Naive thymus-derived CD4-positive, alpha-beta T cell (primary cell): ENCODE data around the gene MOBP. TPM values are rescaled to one million over a fixed set of nuclear protein-coding genes. Genes with fewer than 3 reads are reported as not detected.
"Not testable (repeated sequence)": the region's sequence is repeated elsewhere in the genome, so short reads cannot be mapped to it uniquely, and the experiment has no call there.

Experiments used
- ATAC-seq: fragments of 150-1000 bp; cut with Tn5 transposase; 2 replicates; pipeline ENCODE4 v1.10.0; 2021; ENCODE audit warnings: mild to moderate bottlenecking, moderate library complexity
- CTCF ChIA-PET: fragments of 350-600 bp; sonication (Branson Sonifier 250); formaldehyde crosslinking; loops from one replicate; lab custom pipeline; 2021; ENCODE audit warnings: antibody characterized with exemption; lab: Charles Lee
- POLR2A ChIA-PET: fragments of 350-600 bp; sonication (Branson Sonifier 250); formaldehyde crosslinking; loops from one replicate; lab custom pipeline; 2021; ENCODE audit warnings: antibody characterized with exemption, inconsistent platforms; lab: Charles Lee
- DNase-seq, 9 donors: peaks; one replicate each; pipeline versions ENCODE4 v3.0.0 to v3.0.0-alpha.2; 2020 to 2022; ENCODE audit warnings: mixed read lengths in 1 of 9
- H3K27ac ChIP-seq: one replicate; pipeline ENCODE4 v1.7.0; 2013; ENCODE audit warnings: mild to moderate bottlenecking, low read depth, low read length, moderate library complexity
- H3K27me3 ChIP-seq, 2 donors: one replicate each; pipeline ENCODE4 v1.7.0; 2013; ENCODE audit warnings: low read length in 2 of 2, mild to moderate bottlenecking in 2 of 2, moderate library complexity in 2 of 2; ENCODE audit not compliant: control insufficient read depth in 2 of 2, insufficient read depth in 2 of 2
- H3K36me3 ChIP-seq, 3 experiments: 1 replicate in 2 of 3; 2 replicates in 1 of 3; pipeline ENCODE4 v1.7.0; 2013; ENCODE audit warnings: low read length in 3 of 3, mild to moderate bottlenecking in 3 of 3, moderate library complexity in 1 of 3; ENCODE audit not compliant: insufficient read depth in 3 of 3, control insufficient read depth in 2 of 3
- H3K4me1 ChIP-seq, 2 donors: one replicate each; pipeline ENCODE4 v1.7.0; 2013; ENCODE audit warnings: low read length in 2 of 2, mild to moderate bottlenecking in 2 of 2, moderate library complexity in 1 of 2; ENCODE audit not compliant: control insufficient read depth in 2 of 2, insufficient read depth in 2 of 2
- H3K4me3 ChIP-seq: 2 replicates; pipeline ENCODE4 v1.7.0; 2013; ENCODE audit warnings: mild to moderate bottlenecking, low read length
- H3K9me3 ChIP-seq, 3 experiments: 1 replicate in 2 of 3; 2 replicates in 1 of 3; pipeline ENCODE4 v1.7.0; 2013; ENCODE audit warnings: low read length in 3 of 3; ENCODE audit not compliant: control insufficient read depth in 2 of 3
- H3K27ac Mint-ChIP-seq, 9 donors: one replicate each; pipeline ENCODE4 v1.8.0; 2020 to 2022; ENCODE audit warnings: mixed read lengths in 9 of 9, mild to moderate bottlenecking in 8 of 9, moderate library complexity in 5 of 9, inconsistent platforms in 2 of 9
- H3K27me3 Mint-ChIP-seq, 5 donors: one replicate each; pipeline ENCODE4 v1.8.0; 2021 to 2022; ENCODE audit warnings: mixed read lengths in 5 of 5, mild to moderate bottlenecking in 1 of 5
- H3K36me3 Mint-ChIP-seq, 5 donors: one replicate each; pipeline ENCODE4 v1.8.0; 2020 to 2022; ENCODE audit warnings: mixed read lengths in 5 of 5, mild to moderate bottlenecking in 3 of 5, inconsistent platforms in 1 of 5
- H3K4me1 Mint-ChIP-seq, 7 donors: one replicate each; pipeline ENCODE4 v1.8.0; 2020 to 2022; ENCODE audit warnings: mixed read lengths in 7 of 7, mild to moderate bottlenecking in 3 of 7, inconsistent platforms in 1 of 7
- H3K4me3 Mint-ChIP-seq, 10 donors: one replicate each; pipeline ENCODE4 v1.8.0; 2020 to 2022; ENCODE audit warnings: mild to moderate bottlenecking in 10 of 10, mixed read lengths in 10 of 10, moderate library complexity in 6 of 10, inconsistent platforms in 2 of 10
- H3K9me3 Mint-ChIP-seq, 11 donors: one replicate each; pipeline ENCODE4 v1.8.0; 2020 to 2022; ENCODE audit warnings: mixed read lengths in 11 of 11, mild to moderate bottlenecking in 4 of 11, inconsistent platforms in 1 of 11, moderate library complexity in 1 of 11
- intact Hi-C, 2 donors: fragments of 100-400 bp; cut with micrococcal nuclease; formaldehyde crosslinking; loops; one replicate each; pipeline ENCODE4 v1.15.1; 2023
- polyA plus RNA-seq, 2 donors: library from polyadenylated mRNA; unstranded; fragments of 300-500 nt; fragmentation: Illumina TruSeq; gene quantifications; one replicate each; pipeline ENCODE4 v1.2.3, GENCODE V29; 2021
- total RNA-seq, 6 experiments: library from RNA in 5 of 6; stranded (reverse) in 5 of 6; gene quantifications; 1 replicate in 5 of 6; 2 replicates in 1 of 6; pipeline ENCODE4 v1.2.3 and lab custom pipeline; 2021 to 2026

Gene MOBP, protein sequence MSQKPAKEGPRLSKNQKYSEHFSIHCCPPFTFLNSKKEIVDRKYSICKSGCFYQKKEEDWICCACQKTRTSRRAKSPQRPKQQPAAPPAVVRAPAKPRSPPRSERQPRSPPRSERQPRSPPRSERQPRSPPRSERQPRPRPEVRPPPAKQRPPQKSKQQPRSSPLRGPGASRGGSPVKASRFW
- under 1 TPM in 1 of 5 experiments, not detected in 4; 0.07 TPM for total RNA-seq
- not detected for polyA plus RNA-seq
- total RNA-seq (lab: John Stamatoyannopoulos, UW) = not detected

DNA sequence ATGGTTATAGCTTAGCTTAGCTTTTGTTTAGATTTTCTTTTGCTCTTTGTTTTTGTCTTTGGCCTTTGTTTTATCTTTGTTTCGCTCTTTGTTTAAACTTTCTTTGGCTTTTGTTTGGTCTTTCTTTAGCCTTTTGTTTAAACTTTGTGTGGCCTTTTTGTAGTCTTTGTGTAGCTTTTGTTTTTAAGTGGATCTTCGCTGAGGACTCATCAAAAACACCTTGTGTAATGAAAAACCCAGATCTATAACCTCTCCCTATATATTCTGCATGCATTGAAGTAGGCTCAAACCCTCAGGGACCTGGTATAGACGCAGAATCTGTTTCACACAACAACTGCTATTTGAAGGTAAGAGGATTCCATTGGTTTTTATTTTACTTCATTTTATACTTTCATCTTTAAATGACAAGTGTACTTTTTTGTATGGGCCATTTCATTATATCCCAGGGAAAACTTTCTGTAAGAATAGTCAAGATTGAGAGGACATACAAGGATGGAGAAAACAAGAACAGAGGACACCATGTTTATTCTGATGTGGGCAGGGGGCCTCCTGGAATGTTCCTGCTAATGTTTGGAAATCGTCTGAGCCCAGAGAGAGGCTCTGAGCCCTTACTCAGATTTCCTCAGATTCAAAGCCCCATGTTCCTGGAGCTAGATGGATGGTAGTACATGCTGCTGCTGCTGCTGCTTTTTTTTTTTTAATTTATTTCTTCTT is at the start of gene MOBP:
MOBP (plus strand) TSS at position 287 of the 714 bp plus-strand sequence. CDS start 34,390 bp downstream, outside the sequence.
- Mint-ChIP-seq H3K4me3 (no peak within 1 kb of the TSS), H3K27me3 (peaks cover 10 to 24% (median 20%) of the 10 kb centered on the region in 5 donors), H3K9me3 (no peaks in the 10 kb centered on the region), H3K27ac (no peak within 1 kb of the TSS), H3K36me3 (no peaks in the 10 kb centered on the region), H3K4me1 (no peaks in the 10 kb centered on the region)
- no peak within 1 kb of the TSS for H3K27ac ChIP-seq
- H3K4me1 ChIP-seq = no peaks in the 10 kb centered on the region
- no peaks in the 10 kb centered on the region for H3K36me3 ChIP-seq
- CTCF ChIA-PET = no interaction called here
- intact Hi-C loops = no loop called here
- POLR2A ChIA-PET = no interaction called here
- DNase-seq (no peak), ATAC-seq (no peak)
- no peaks in the 10 kb centered on the region for H3K27me3 ChIP-seq
- no peaks in the 10 kb centered on the region for H3K9me3 ChIP-seq
- no peak within 1 kb of the TSS for H3K4me3 ChIP-seq

DNA sequence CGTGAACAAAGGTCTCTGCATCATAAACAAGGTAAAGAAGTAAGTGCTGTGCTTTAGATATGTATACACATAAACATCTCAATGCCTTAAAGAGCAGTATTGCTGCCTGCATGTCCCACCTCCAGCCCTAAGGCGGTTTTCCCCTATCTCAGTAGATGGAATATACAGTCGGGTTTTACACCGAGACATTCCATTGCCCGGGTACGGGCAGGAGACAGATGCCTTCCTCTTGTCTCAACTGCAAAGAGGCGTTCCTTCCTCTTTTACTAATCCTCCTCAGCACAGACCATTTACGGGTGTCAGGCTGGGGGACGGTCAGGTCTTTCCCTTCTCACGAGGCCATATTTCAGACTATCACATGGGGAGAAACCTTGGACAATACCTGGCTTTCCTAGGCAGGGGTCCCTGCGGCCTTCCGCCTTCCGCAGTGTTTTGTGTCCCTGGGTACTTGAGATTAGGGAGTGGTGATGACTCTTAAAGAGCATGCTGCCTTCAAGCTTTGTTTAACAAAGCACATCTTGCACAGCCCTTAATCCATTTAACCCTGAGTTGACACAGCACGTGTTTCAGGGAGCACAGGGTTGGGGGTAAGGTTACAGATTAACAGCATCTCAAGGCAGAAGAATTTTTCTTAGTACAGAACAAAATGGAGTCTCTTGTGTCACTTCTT is 48.8 kb upstream of the MOBP start:
- H3K27ac ChIP-seq, intact Hi-C loops, DNase-seq, H3K27ac Mint-ChIP-seq, H3K27me3 Mint-ChIP-seq, H3K4me3 ChIP-seq, H3K9me3 ChIP-seq, ATAC-seq, H3K27me3 ChIP-seq, POLR2A ChIA-PET, H3K4me1 ChIP-seq, H3K4me3 Mint-ChIP-seq, CTCF ChIA-PET, H3K9me3 Mint-ChIP-seq: not testable (repeated sequence)
- Mint-ChIP-seq H3K36me3 (peaks cover 0 to 12% (median 10%) of the 10 kb centered on the region in 5 donors), H3K4me1 (peaks cover 3 to 15% (median 5%) of the 10 kb centered on the region in 7 donors)
- peaks cover 0 to 10% (median 0%) of the 10 kb centered on the region in 3 experiments for H3K36me3 ChIP-seq

DNA sequence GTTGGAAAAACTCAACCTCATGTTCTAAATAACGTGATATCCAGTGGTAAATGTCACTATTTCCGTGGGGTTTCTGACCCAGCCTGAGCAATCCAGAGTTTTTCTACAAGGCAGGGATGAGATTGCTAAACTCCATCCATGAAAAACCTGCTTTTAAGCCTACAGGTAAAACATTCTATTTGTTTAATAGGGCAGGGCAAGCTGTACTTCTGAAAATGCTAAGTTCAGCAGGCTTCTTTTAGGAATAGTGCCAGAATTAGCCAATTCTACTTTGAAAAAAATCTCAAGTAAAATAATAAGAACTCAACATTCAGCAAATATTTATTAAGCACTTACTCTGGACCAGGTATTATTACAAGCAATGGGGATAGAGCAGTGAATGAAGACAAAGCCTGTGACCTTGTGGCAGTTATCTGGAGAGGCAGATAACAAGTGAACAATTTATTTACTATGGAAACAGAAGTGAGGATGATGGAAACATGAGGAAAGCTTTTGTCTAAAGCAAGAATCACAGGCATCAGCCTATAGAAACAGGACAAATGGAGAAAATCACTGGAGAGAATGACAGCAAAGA is 47.7 kb upstream of the MOBP start:
- no peak overlapping the region for H3K4me3 ChIP-seq
- no peak for DNase-seq
- H3K27ac ChIP-seq = no peak overlapping the region
- POLR2A ChIA-PET = no interaction called here
- no peaks in the 10 kb centered on the region for H3K9me3 ChIP-seq
- no peaks in the 10 kb centered on the region for H3K4me1 ChIP-seq
- Mint-ChIP-seq H3K4me3 (no peak overlapping the region), H3K27ac (no peak overlapping the region), H3K4me1 (peaks cover 2 to 12% (median 5%) of the 10 kb centered on the region in 7 donors), H3K27me3 (peaks cover 3 to 7% (median 5%) of the 10 kb centered on the region in 5 donors), H3K9me3 (peaks cover 0 to 2% (median 0%) of the 10 kb centered on the region in 11 donors), H3K36me3 (peaks cover 0 to 11% (median 7%) of the 10 kb centered on the region in 5 donors)
- H3K36me3 ChIP-seq = no peaks in the 10 kb centered on the region
- CTCF ChIA-PET = no interaction called here
- intact Hi-C loops = no loop called here
- H3K27me3 ChIP-seq = no peaks in the 10 kb centered on the region
- no peak for ATAC-seq

GRCh38 chr3:39420543-39420942 is 46.9 kb upstream of the MOBP start:
- ChIA-PET POLR2A (no interaction called here), CTCF (no interaction called here)
- Mint-ChIP-seq H3K27ac (no peak overlapping the region), H3K4me3 (no peak overlapping the region), H3K4me1 (peaks cover 2 to 12% (median 5%) of the 10 kb centered on the region in 7 donors), H3K36me3 (peaks cover 0 to 11% (median 7%) of the 10 kb centered on the region in 5 donors), H3K27me3 (peaks cover 3 to 7% (median 5%) of the 10 kb centered on the region in 5 donors), H3K9me3 (peaks cover 0 to 2% (median 0%) of the 10 kb centered on the region in 11 donors)
- H3K4me1 ChIP-seq = no peaks in the 10 kb centered on the region
- no peaks in the 10 kb centered on the region for H3K9me3 ChIP-seq
- no peak overlapping the region for H3K4me3 ChIP-seq
- DNase-seq (no peak), ATAC-seq (no peak)
- intact Hi-C loops = no loop called here
- no peaks in the 10 kb centered on the region for H3K27me3 ChIP-seq
- H3K36me3 ChIP-seq = no peaks in the 10 kb centered on the region
- H3K27ac ChIP-seq = no peak overlapping the region

- intact Hi-C loops = no loop called here
- ChIA-PET POLR2A (no interaction called here), CTCF (interaction anchor here (1.4 kb wide), 1 partner anchor 24 kb away, joined by 3 read pairs; no protein-coding TSS in a partner anchor)
- Mint-ChIP-seq H3K4me3 (no peak overlapping the region), H3K27me3 (peaks cover 0 to 7% (median 3%) of the 10 kb centered on the region in 5 donors), H3K27ac (no peak overlapping the region), H3K4me1 (peaks cover 0 to under 1% (median 0%) of the 10 kb centered on the region in 7 donors), H3K9me3 (peaks cover 0 to 2% (median 0%) of the 10 kb centered on the region in 11 donors), H3K36me3 (peaks cover 0 to 11% (median 7%) of the 10 kb centered on the region in 5 donors)
- ATAC-seq (no peak), DNase-seq (no peak)
- H3K27ac ChIP-seq = no peak overlapping the region
- no peaks in the 10 kb centered on the region for H3K27me3 ChIP-seq
- no peaks in the 10 kb centered on the region for H3K4me1 ChIP-seq
- no peak overlapping the region for H3K4me3 ChIP-seq
- H3K36me3 ChIP-seq = no peaks in the 10 kb centered on the region
- no peaks in the 10 kb centered on the region for H3K9me3 ChIP-seq
Observed at GRCh38 chr3:39423436-39423970, 44.0 kb upstream of the MOBP start.

DNA sequence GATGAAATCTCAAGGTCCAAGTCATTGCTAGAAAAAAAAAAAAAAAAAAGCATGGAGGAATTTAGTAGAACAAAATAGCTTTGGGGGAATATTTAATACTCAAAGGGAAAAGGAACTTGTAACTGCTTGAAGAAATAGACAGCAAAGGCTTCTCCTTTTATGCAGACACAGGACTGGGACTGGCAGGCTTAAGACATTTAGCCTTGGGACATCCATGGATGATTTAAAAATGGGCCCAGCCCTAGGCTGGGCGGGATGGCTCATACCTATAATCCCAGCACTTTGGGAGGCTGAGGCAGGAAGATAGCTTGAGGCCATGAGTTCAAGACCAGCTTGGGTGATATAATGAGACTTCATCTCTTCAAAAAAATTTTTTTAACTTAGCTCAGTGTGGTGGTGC is 41.2 kb upstream of the MOBP start:
- intact Hi-C loops = no loop called here
- Mint-ChIP-seq H3K36me3 (peaks cover 0 to 5% (median 1%) of the 10 kb centered on the region in 5 donors), H3K27me3 (peaks cover 0 to 15% (median 5%) of the 10 kb centered on the region in 5 donors), H3K4me1 (no peaks in the 10 kb centered on the region), H3K27ac (no peak overlapping the region), H3K4me3 (no peak overlapping the region), H3K9me3 (no peaks in the 10 kb centered on the region)
- H3K4me3 ChIP-seq = no peak overlapping the region
- H3K36me3 ChIP-seq = no peaks in the 10 kb centered on the region
- POLR2A ChIA-PET = no interaction called here
- no peak overlapping the region for H3K27ac ChIP-seq
- no peaks in the 10 kb centered on the region for H3K27me3 ChIP-seq
- H3K9me3 ChIP-seq = no peaks in the 10 kb centered on the region
- ATAC-seq (no peak), DNase-seq (no peak)
- CTCF ChIA-PET = no interaction called here
- H3K4me1 ChIP-seq = no peaks in the 10 kb centered on the region
